Stomach (tissue), 9 donors: Measurements from ENCODE around the gene DLG5. TPM values are rescaled to one million over a fixed set of nuclear protein-coding genes. Genes with fewer than 3 reads are reported as not detected.

Experiments
- DNase-seq, 2 donors: peaks; one replicate each; pipeline versions ENCODE4 v3.0.0 to v3.0.0-alpha.2; 2013 to 2019
- H3K27ac ChIP-seq, 5 donors: fragments of 200-600 bp in 4 of 5; sonication (generic) in 4 of 5; one replicate each; pipeline ENCODE4 v1.5.1; 2013 to 2019; ENCODE audit warnings: mild to moderate bottlenecking in 1 of 5, moderate library complexity in 1 of 5
- H3K27me3 ChIP-seq, 3 donors: fragments of 200-600 bp; sonication (generic); one replicate each; pipeline ENCODE4 v1.5.1; 2017 to 2019; ENCODE audit warnings: mixed run types in 1 of 3
- H3K36me3 ChIP-seq, 4 donors: fragments of 200-600 bp; sonication (generic); 1 replicate in 3 of 4; 2 replicates in 1 of 4; pipeline ENCODE4 v1.5.1; 2016 to 2019
- H3K4me1 ChIP-seq, 4 donors: fragments of 200-600 bp; sonication (generic); one replicate each; pipeline ENCODE4 v1.5.1; 2016 to 2019
- H3K4me3 ChIP-seq, 4 donors: fragments of 200-600 bp; sonication (generic) in 3 of 4; one replicate each; pipeline ENCODE4 v1.5.1; 2016 to 2019; ENCODE audit warnings: mild to moderate bottlenecking in 1 of 4
- H3K9me3 ChIP-seq, 4 donors: fragments of 200-600 bp; sonication (generic); one replicate each; pipeline ENCODE4 v1.5.1; 2016 to 2019
- EP300 ChIP-seq: sonication (generic); formaldehyde crosslinking; IDR thresholded peaks from one replicate; pipeline ENCODE4 v1.6.1; 2017; ENCODE audit warnings: antibody characterized with exemption
- POLR2A ChIP-seq, 4 donors: fragments of 450-650 bp; IDR thresholded peaks; one replicate each; pipeline ENCODE4 v1.6.1; 2016; ENCODE audit warnings: antibody characterized with exemption in 4 of 4, control low read depth in 2 of 4, mild to moderate bottlenecking in 1 of 4, moderate library complexity in 1 of 4
- POLR2AphosphoS5 ChIP-seq, 3 donors: sonication (generic); formaldehyde crosslinking; IDR thresholded peaks; one replicate each; pipeline ENCODE4 v1.6.1; 2016; ENCODE audit warnings: antibody characterized with exemption in 3 of 3
- WGBS, 5 donors: extraction: QIAGEN DNeasy Blood & Tissue Kit in 3 of 5; methylation state at CpG; one replicate each; pipeline versions ENCODE4 v1.1.5 to v1.1.7; 2013 to 2018; 5-methylcytosine and 5-hydroxymethylcytosine counted together
- intact Hi-C: fragments of 100-400 bp; cut with DNase I; formaldehyde crosslinking; loops from one replicate; pipeline ENCODE4 v1.15.1; 2023; ENCODE audit warnings: low total_unique reads
- polyA plus RNA-seq, 3 donors: library from polyadenylated mRNA; stranded (reverse); fragments of 200-250 nt; gene quantifications; one replicate each; pipeline ENCODE4 v1.2.3, GENCODE V29; 2013
- total RNA-seq, 5 donors: library from RNA; depleted of rRNA; stranded (reverse); fragments of >200 nt; gene quantifications; one replicate each; pipeline versions ENCODE4 v1.1.0 to v1.2.3, GENCODE V29; 2014 to 2016
- TF ChIP-seq, protein P1 (sequence below), 7 experiments: fragments of 450-650 bp in 4 of 7; fragments of 200-600 bp in 3 of 7; sonication (generic) in 3 of 7; IDR thresholded peaks; one replicate each; pipeline ENCODE4 v1.5.1; 2016 to 2019; ENCODE audit warnings: antibody characterized with exemption in 7 of 7, control low read depth in 2 of 7, mild to moderate bottlenecking in 1 of 7
- donor health status: healthy with polysubstance abuse.
- donor health status: Bipolar disorder and iron deficiency.
- donor health status: healthy.

DLG5 gene
- total and polyA plus RNA-seq, 8 donors: 9.2 to 134 (median 32.7) TPM

- no peak for TF ChIP-seq POLR2AphosphoS5 (IDR thresholded peaks at IDR 0.05)
- TF ChIP-seq, protein P1, sequence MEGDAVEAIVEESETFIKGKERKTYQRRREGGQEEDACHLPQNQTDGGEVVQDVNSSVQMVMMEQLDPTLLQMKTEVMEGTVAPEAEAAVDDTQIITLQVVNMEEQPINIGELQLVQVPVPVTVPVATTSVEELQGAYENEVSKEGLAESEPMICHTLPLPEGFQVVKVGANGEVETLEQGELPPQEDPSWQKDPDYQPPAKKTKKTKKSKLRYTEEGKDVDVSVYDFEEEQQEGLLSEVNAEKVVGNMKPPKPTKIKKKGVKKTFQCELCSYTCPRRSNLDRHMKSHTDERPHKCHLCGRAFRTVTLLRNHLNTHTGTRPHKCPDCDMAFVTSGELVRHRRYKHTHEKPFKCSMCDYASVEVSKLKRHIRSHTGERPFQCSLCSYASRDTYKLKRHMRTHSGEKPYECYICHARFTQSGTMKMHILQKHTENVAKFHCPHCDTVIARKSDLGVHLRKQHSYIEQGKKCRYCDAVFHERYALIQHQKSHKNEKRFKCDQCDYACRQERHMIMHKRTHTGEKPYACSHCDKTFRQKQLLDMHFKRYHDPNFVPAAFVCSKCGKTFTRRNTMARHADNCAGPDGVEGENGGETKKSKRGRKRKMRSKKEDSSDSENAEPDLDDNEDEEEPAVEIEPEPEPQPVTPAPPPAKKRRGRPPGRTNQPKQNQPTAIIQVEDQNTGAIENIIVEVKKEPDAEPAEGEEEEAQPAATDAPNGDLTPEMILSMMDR (IDR thresholded peaks at IDR 0.05): no peak
- no peak for TF ChIP-seq POLR2A (IDR thresholded peaks at IDR 0.05)
- no peak for TF ChIP-seq EP300
- no peak overlapping the region for H3K4me3 ChIP-seq
- DNase-seq: no peak
- no peaks in the 10 kb centered on the region for H3K36me3 ChIP-seq
- intact Hi-C loops: no loop called here
- H3K9me3 ChIP-seq: no peaks in the 10 kb centered on the region
- peaks cover 40 to 84% (median 53%) of the 10 kb centered on the region in 4 donors for H3K4me1 ChIP-seq
- 80 to 84% (median 83%) methylated on average over 9 of the region's 9 CpGs for WGBS, 5 donors
- H3K27ac ChIP-seq: peak overlapping the region in 2 of 5 donors; percentile 1 to 47
- no peaks in the 10 kb centered on the region for H3K27me3 ChIP-seq
These were observed 21.3 kb downstream of the DLG5 start for GRCh38 chr10:77905086-77905748.

- Histone ChIP-seq H3K4me3 (no peak overlapping the region), H3K27ac (peak overlapping the region in 3 of 5 donors; percentile 1 to 47 (median 28)), H3K27me3 (no peaks in the 10 kb centered on the region), H3K9me3 (no peaks in the 10 kb centered on the region), H3K4me1 (peaks cover 39 to 84% (median 53%) of the 10 kb centered on the region in 4 donors), H3K36me3 (no peaks in the 10 kb centered on the region)
- intact Hi-C loops: no loop called here
- 59 to 73% (median 67%) methylated on average over 8 of the region's 8 CpGs for WGBS, 5 donors
- no peak for TF ChIP-seq POLR2A (IDR thresholded peaks at IDR 0.05)
- TF ChIP-seq POLR2AphosphoS5 (IDR thresholded peaks at IDR 0.05): peak in 1 of 3 donors; percentile 34
- TF ChIP-seq, protein P1 (IDR thresholded peaks at IDR 0.05): no peak
- TF ChIP-seq EP300: no peak
- DNase-seq: no peak
These were observed 22.3 kb downstream of the DLG5 start for GRCh38 chr10:77904100-77904840.

DNA sequence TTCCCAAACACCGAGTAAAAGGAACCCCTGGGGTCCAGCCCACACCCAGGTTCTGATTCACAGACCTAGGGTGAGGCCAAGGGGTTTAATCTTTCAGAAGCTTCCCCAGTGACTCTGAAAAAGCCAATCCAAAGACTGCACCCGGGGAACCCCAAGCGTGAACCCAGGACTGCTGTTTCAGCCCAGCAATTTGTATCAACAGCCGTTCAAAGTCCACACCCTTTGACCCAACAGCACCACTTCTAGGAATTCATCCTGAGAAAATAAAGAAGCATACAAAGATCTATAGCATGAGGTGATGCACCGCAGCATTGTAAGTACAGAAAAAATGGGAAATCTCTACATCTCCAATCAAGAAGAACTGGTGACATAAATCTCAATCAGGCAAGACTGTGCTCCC, 24.4 kb downstream of the DLG5 start:
- peak overlapping the region in 4 of 5 donors; percentile 26 to 67 (median 46) for H3K27ac ChIP-seq
- no peak for TF ChIP-seq POLR2A (IDR thresholded peaks at IDR 0.05)
- TF ChIP-seq, protein P1 (IDR thresholded peaks at IDR 0.05): no peak
- TF ChIP-seq POLR2AphosphoS5 (IDR thresholded peaks at IDR 0.05): no peak
- TF ChIP-seq EP300: no peak
- peak in 1 of 2 donors; percentile 50 for DNase-seq

DNA sequence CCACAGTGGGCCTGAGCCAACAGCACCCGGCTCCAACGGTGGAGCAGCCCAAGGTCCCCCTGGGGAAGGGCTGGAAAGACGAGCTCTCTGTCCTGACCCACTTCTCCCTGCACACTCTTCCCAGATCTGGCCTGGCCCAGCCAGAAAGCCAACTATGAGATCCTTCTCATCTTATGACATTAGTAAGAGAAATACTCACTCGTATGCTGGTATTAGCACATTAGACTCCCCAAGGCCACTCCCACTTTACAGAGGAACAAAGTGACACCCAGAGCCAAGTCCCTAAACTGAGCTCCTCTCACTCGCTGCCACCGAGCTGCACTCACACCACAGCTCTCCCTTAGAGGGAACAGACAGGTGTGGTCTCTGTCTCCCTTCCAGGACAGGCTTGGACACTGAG, 24.8 kb downstream of the DLG5 start:
- no peaks in the 10 kb centered on the region for H3K27me3 ChIP-seq
- no peak overlapping the region for H3K4me3 ChIP-seq
- TF ChIP-seq POLR2AphosphoS5 (IDR thresholded peaks at IDR 0.05): no peak
- TF ChIP-seq, protein P1 (IDR thresholded peaks at IDR 0.05): no peak
- no peak for TF ChIP-seq EP300
- no peak for TF ChIP-seq POLR2A (IDR thresholded peaks at IDR 0.05)
- no peaks in the 10 kb centered on the region for H3K9me3 ChIP-seq
- intact Hi-C loops: no loop called here
- no peaks in the 10 kb centered on the region for H3K36me3 ChIP-seq
- H3K4me1 ChIP-seq: peaks cover 36 to 82% (median 55%) of the 10 kb centered on the region in 4 donors
- peak overlapping the region in 4 of 5 donors; percentile 26 to 67 (median 46) for H3K27ac ChIP-seq
- no peak for DNase-seq
- 56 to 70% (median 64%) methylated on average over 6 of the region's 6 CpGs for WGBS, 5 donors

More for the DNA sequence above, 24.4 kb downstream of the DLG5 start:
- peaks cover 39 to 82% (median 54%) of the 10 kb centered on the region in 4 donors for H3K4me1 ChIP-seq
- intact Hi-C loops: no loop called here
- 47 to 76% (median 55%) methylated on average over 5 of the region's 5 CpGs for WGBS, 5 donors
- no peaks in the 10 kb centered on the region for H3K9me3 ChIP-seq
- no peak overlapping the region for H3K4me3 ChIP-seq
- H3K27me3 ChIP-seq: no peaks in the 10 kb centered on the region
- no peaks in the 10 kb centered on the region for H3K36me3 ChIP-seq
